ENCODE data around the gene GPATCH8. TPM values are rescaled to one million over a fixed set of nuclear protein-coding genes. Genes with fewer than 3 reads are reported as not detected.

The GPATCH8 gene
- polyA plus RNA-seq, 1 donor from 2014 or later, result 24.5 TPM

- Histone ChIP-seq H3F3A (ENCODE audit: insufficient read depth, low read length, poor library complexity, severe bottlenecking) (no peaks in the 10 kb centered on the region), H3K27ac (ENCODE audit: low read length) (no peak overlapping the region), H3K27me3 (ENCODE audit: insufficient read depth, low read depth, low read length) (peaks cover 15% of the 10 kb centered on the region), H3K79me2 (replicated peaks; ENCODE audit: insufficient read depth, low read length) (no peaks in the 10 kb centered on the region), H3K4me2 (ENCODE audit: low read length) (no peak overlapping the region), H3K4me3 (ENCODE audit: low read length) (no peak overlapping the region), H3K9me2 (ENCODE audit: insufficient read depth, low read length) (no peaks in the 10 kb centered on the region), H2AFZ (ENCODE audit: low read depth, low read length) (no peak overlapping the region), H4K20me1 (ENCODE audit: insufficient read depth) (no peaks in the 10 kb centered on the region), H3K36me3 (ENCODE audit: insufficient read depth, low read length) (no peaks in the 10 kb centered on the region), H3K9me3 (ENCODE audit: low read length) (no peaks in the 10 kb centered on the region), H3K9ac (ENCODE audit: low read length) (no peak overlapping the region)
- TF ChIP-seq EZH2 (IDR thresholded peaks at IDR 0.05; ENCODE audit: borderline replicate concordance, insufficient read depth, low read length, poor library complexity, severe bottlenecking), result no peak
Observed at GRCh38 chr17:44381810-44382305, 121.3 kb downstream of the GPATCH8 start.

- Histone ChIP-seq H3K4me2 (ENCODE audit: low read length) (no peak overlapping the region), H2AFZ (ENCODE audit: low read depth, low read length) (no peak overlapping the region), H3K79me2 (replicated peaks; ENCODE audit: insufficient read depth, low read length) (no peaks in the 10 kb centered on the region)
Observed at GRCh38 chr17:44380767-44381166, 122.4 kb downstream of the GPATCH8 start.

GRCh38 chr17:44379887-44380286, 123.3 kb downstream of the GPATCH8 start:
- no peak for TF ChIP-seq CTCF (IDR thresholded peaks at IDR 0.05; ENCODE audit: poor library complexity, severe bottlenecking)
- TF ChIP-seq TAF1 (IDR thresholded peaks at IDR 0.05; ENCODE audit: low read depth), result no peak
- TF ChIP-seq EP300 (conservative IDR thresholded peaks at IDR 0.05; ENCODE audit: poor library complexity, severe bottlenecking), result no peak
- TF ChIP-seq REST (IDR thresholded peaks at IDR 0.05; ENCODE audit: borderline replicate concordance), result no peak
- TF ChIP-seq EZH2 (IDR thresholded peaks at IDR 0.05; ENCODE audit: borderline replicate concordance, insufficient read depth, low read length, poor library complexity, severe bottlenecking), result no peak
- no peak for TF ChIP-seq POLR2AphosphoS5 (IDR thresholded peaks at IDR 0.05)
- no peak for TF ChIP-seq MXI1 (conservative IDR thresholded peaks at IDR 0.05; ENCODE audit: poor library complexity, severe bottlenecking)
- no peak for TF ChIP-seq SMC3 (conservative IDR thresholded peaks at IDR 0.05; ENCODE audit: poor library complexity)
- no peak for TF ChIP-seq RAD21 (conservative IDR thresholded peaks at IDR 0.05)
- Histone ChIP-seq H3K4me2 (ENCODE audit: low read length) (no peak overlapping the region), H2AFZ (ENCODE audit: low read depth, low read length) (no peak overlapping the region), H3K27ac (ENCODE audit: low read length) (no peak overlapping the region), H4K20me1 (ENCODE audit: insufficient read depth) (no peaks in the 10 kb centered on the region), H3K27me3 (ENCODE audit: insufficient read depth, low read depth, low read length) (peaks cover 4% of the 10 kb centered on the region), H3K36me3 (ENCODE audit: insufficient read depth, low read length) (no peaks in the 10 kb centered on the region), H3K9me2 (ENCODE audit: insufficient read depth, low read length) (no peaks in the 10 kb centered on the region), H3K9ac (ENCODE audit: low read length) (no peak overlapping the region), H3F3A (ENCODE audit: insufficient read depth, low read length, poor library complexity, severe bottlenecking) (no peaks in the 10 kb centered on the region), H3K4me3 (ENCODE audit: low read length) (no peak overlapping the region), H3K9me3 (ENCODE audit: low read length) (no peaks in the 10 kb centered on the region), H3K79me2 (replicated peaks; ENCODE audit: insufficient read depth, low read length) (no peaks in the 10 kb centered on the region)

More at GRCh38 chr17:44380767-44381166, 122.4 kb downstream of the GPATCH8 start:
- peaks cover 12% of the 10 kb centered on the region for H3K27me3 ChIP-seq (ENCODE audit: insufficient read depth, low read depth, low read length)
- no peaks in the 10 kb centered on the region for H3F3A ChIP-seq (ENCODE audit: insufficient read depth, low read length, poor library complexity, severe bottlenecking)
- no peak overlapping the region for H3K9ac ChIP-seq (ENCODE audit: low read length)
- no peaks in the 10 kb centered on the region for H3K36me3 ChIP-seq (ENCODE audit: insufficient read depth, low read length)
- H3K4me3 ChIP-seq (ENCODE audit: low read length), result no peak overlapping the region
- no peaks in the 10 kb centered on the region for H3K9me2 ChIP-seq (ENCODE audit: insufficient read depth, low read length)
- no peak overlapping the region for H3K27ac ChIP-seq (ENCODE audit: low read length)
- TF ChIP-seq POLR2AphosphoS5 (IDR thresholded peaks at IDR 0.05) (no peak), MXI1 (conservative IDR thresholded peaks at IDR 0.05; ENCODE audit: poor library complexity, severe bottlenecking) (no peak), EP300 (conservative IDR thresholded peaks at IDR 0.05; ENCODE audit: poor library complexity, severe bottlenecking) (no peak), RAD21 (conservative IDR thresholded peaks at IDR 0.05) (no peak), CTCF (IDR thresholded peaks at IDR 0.05; ENCODE audit: poor library complexity, severe bottlenecking) (no peak)
- no peaks in the 10 kb centered on the region for H3K9me3 ChIP-seq (ENCODE audit: low read length)
- H4K20me1 ChIP-seq (ENCODE audit: insufficient read depth), result no peaks in the 10 kb centered on the region

Measured in neural cell (in vitro differentiated cells).